Lower lobe of right lung (tissue), 2 donors: ENCODE data around the gene SH3PXD2A. TPM values are rescaled to one million over a fixed set of nuclear protein-coding genes. Genes with fewer than 3 reads are reported as not detected.

Experiments used
- ATAC-seq, 2 donors: fragments of 200-7000 bp; cut with Tn5 transposase; one replicate each; pipeline ENCODE4 v1.9.1; 2020 to 2022; ENCODE audit warnings: mild to moderate bottlenecking in 2 of 2, moderate library complexity in 2 of 2
- DNase-seq: peaks from one replicate; pipeline ENCODE4 v3.0.0-alpha.2; 2020
- H3K27ac ChIP-seq: fragments of 200-600 bp; one replicate; pipeline ENCODE4 v1.8.0; 2022
- H3K27me3 ChIP-seq: fragments of 200-600 bp; one replicate; pipeline ENCODE4 v1.8.0; 2022; ENCODE audit warnings: low read depth
- H3K36me3 ChIP-seq: fragments of 200-600 bp; one replicate; pipeline ENCODE4 v1.8.0; 2022; ENCODE audit warnings: mild to moderate bottlenecking
- H3K4me1 ChIP-seq: fragments of 200-600 bp; one replicate; pipeline ENCODE4 v1.8.0; 2022
- H3K4me3 ChIP-seq: fragments of 200-600 bp; one replicate; pipeline ENCODE4 v1.8.0; 2022; ENCODE audit warnings: mild to moderate bottlenecking
- H3K9me3 ChIP-seq: fragments of 200-600 bp; one replicate; pipeline ENCODE4 v1.8.0; 2022
- intact Hi-C: fragments of 100-400 bp; cut with DNase I; formaldehyde crosslinking; loops from one replicate; pipeline ENCODE4 v1.11.0; 2022
- total RNA-seq: library from RNA; stranded (reverse); fragmentation: NEBNext Ultra II Directional; extraction: Animal tissue kit (Norgen Biotek cat#: 25700); gene quantifications from one replicate; pipeline ENCODE4 v1.2.1, GENCODE V29; 2021
- TF ChIP-seq, protein P1 (sequence below): fragments of 200-600 bp; IDR thresholded peaks from one replicate; pipeline ENCODE4 v1.8.0; 2022; ENCODE audit warnings: antibody characterized with exemption, mild to moderate bottlenecking
- donor health status: DM: no; HTN: yes; CAD: no; lungs with severe emphysema.

The SH3PXD2A gene
- total RNA-seq, 1 donor from 2014 or later: 34.8 TPM

DNA sequence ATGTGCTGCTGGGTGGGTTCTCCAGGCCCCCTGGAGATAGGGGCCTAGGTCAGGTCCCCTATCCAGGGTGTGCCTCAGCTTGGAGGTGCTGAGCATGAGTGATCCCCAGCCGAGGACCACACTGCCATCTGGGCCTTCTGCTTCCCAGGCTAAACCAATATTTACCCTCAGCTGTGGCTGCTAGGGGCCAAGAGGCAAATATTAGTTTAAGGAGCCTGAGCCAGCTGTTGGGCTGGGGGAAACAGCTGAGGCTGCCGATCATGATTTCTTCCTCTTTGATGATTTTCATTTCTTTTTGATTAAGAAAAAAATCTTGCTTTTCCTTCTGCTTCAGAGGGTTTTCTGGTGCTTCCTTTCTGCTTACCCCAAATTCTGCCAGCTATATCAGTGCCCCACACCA, 278.5 kb downstream of the SH3PXD2A start:
- TF ChIP-seq, protein P1, sequence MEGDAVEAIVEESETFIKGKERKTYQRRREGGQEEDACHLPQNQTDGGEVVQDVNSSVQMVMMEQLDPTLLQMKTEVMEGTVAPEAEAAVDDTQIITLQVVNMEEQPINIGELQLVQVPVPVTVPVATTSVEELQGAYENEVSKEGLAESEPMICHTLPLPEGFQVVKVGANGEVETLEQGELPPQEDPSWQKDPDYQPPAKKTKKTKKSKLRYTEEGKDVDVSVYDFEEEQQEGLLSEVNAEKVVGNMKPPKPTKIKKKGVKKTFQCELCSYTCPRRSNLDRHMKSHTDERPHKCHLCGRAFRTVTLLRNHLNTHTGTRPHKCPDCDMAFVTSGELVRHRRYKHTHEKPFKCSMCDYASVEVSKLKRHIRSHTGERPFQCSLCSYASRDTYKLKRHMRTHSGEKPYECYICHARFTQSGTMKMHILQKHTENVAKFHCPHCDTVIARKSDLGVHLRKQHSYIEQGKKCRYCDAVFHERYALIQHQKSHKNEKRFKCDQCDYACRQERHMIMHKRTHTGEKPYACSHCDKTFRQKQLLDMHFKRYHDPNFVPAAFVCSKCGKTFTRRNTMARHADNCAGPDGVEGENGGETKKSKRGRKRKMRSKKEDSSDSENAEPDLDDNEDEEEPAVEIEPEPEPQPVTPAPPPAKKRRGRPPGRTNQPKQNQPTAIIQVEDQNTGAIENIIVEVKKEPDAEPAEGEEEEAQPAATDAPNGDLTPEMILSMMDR: no peak
- DNase-seq: no peak
- no peaks in the 10 kb centered on the region for H3K36me3 ChIP-seq
- ATAC-seq: no peak
- H3K27me3 ChIP-seq: no peaks in the 10 kb centered on the region
- no peaks in the 10 kb centered on the region for H3K4me1 ChIP-seq
- H3K9me3 ChIP-seq: no peaks in the 10 kb centered on the region
- no peak overlapping the region for H3K27ac ChIP-seq
- intact Hi-C loops: no loop called here
- no peak overlapping the region for H3K4me3 ChIP-seq

DNA sequence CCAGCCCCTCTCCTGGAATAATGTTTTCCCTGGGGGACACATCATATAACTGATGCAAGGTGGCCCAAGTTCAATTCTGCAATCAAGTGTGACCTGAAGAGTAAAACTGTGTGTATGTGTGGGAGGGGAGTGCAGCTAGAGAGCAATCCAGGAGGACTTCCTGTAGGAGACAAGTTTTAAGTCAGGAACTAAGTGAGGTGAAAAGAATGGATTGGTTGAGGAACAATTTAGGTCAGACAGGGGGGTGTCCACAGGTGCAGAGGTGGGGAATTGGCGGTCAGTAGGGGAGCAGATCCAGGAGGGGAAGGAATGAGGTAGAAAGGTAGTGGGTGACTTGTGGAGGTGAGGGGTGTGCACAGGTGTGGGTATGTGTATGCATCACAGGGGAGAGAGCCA, 279.3 kb downstream of the SH3PXD2A start:
- no peak overlapping the region for H3K27ac ChIP-seq
- H3K4me1 ChIP-seq: no peaks in the 10 kb centered on the region
- no peak overlapping the region for H3K4me3 ChIP-seq
- no peak for ATAC-seq
- H3K36me3 ChIP-seq: no peaks in the 10 kb centered on the region
- H3K9me3 ChIP-seq: no peaks in the 10 kb centered on the region
- no peak for DNase-seq
- no peaks in the 10 kb centered on the region for H3K27me3 ChIP-seq
- intact Hi-C loops: no loop called here
- TF ChIP-seq, protein P1: no peak

DNA sequence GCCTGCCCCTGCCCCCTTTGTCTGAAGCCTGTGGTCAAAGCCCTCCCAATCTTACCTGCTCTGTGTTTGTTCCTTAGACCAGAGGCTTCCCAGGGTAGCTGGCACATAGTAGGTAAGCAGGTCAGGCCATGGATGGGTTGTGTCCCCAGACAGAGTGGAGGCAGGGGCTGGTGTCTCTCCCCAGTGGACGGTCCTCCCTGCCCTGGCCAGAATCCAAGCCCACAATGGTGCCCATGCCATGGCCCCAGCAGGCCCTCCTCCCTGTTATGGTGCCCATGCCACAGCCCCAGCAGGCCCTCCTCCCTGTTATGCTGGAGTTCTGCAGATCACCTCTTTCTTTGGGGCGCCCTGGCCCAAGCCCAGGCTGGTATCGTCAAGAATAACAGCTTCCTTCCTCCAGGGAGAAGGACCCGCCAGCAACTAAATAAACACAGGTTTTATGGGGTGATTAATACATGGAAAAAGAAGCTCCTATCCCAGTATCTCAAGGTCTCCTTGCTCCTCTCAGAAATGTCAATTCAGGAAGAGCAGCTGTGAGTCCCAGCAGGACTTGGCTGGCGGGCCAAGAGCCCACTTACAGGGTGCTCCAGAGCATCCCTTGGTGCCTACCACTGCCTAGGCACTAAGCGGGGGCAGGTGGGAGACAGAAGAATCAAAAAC, 279.8 kb downstream of the SH3PXD2A start:
- Histone ChIP-seq H3K9me3 (no peaks in the 10 kb centered on the region), H3K36me3 (no peaks in the 10 kb centered on the region), H3K4me1 (no peaks in the 10 kb centered on the region), H3K27ac (no peak overlapping the region), H3K27me3 (no peaks in the 10 kb centered on the region), H3K4me3 (no peak overlapping the region)
- ATAC-seq (no peak), DNase-seq (no peak)
- TF ChIP-seq, protein P1: no peak
- intact Hi-C loops: no loop called here

DNA sequence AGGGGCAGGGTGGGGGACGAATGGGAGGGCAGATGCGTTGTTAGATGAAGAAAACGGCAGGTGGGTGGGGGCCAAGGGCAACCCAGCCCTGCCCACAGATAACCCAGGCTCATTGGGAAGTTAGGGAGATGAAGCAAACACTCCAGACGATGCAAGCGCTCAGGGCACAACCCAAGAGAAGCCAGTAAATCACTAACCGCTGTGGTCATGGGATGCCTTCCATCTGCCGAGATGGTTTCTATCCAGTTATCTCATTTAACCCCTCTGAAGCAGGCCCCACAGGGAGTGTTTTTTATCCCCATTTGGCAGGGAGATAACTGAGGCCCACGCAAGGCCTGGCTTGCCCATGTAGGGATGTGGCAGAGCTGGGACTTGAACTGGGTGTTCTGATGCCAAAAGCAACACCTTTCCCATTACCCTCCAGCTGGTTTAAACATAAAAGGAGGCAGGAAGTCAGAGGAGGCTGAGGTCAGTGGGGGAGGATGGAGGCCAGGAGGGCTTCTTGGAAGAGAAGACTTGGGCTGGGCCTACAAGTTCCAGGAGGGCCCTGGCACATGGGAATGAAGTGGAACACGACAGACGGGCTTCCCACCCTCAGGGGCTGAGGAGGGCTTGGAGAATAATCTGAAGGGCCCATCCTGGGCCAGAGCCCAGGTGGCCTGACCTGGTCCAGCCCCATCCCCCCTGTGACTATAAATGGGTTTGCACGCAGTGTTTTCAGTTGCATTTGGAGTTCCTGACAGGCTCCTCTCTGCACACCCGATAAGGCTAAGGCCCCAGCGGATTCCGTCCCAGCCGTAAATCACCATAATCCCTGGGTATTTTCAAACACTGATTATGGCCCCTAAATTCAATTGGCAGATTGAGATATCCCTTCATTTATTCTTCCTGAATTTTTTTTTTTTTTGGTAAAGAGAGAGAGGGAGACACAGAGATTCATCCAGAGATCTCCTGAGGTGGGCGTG, 281.0 kb downstream of the SH3PXD2A start:
- intact Hi-C loops: no loop called here
- Histone ChIP-seq H3K27me3 (no peaks in the 10 kb centered on the region), H3K27ac (no peak overlapping the region), H3K4me3 (no peak overlapping the region), H3K4me1 (no peaks in the 10 kb centered on the region), H3K36me3 (no peaks in the 10 kb centered on the region), H3K9me3 (no peaks in the 10 kb centered on the region)
- TF ChIP-seq, protein P1: no peak
- DNase-seq (no peak), ATAC-seq (no peak)

DNA sequence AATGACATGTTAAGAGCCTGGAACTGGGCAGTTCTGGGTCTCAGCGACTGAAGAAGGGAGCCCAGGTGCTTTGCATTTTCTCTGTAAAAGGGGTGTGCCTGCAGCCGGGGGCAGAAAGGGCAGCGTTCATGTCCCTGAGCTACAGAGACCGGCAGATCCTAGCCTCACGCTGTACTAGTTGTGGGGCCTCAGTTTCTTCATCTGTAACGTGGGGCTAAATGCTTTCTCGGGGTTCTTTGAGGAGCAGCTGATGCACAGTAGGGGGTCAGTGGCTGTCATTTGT, 282.2 kb downstream of the SH3PXD2A start:
- no peaks in the 10 kb centered on the region for H3K4me1 ChIP-seq
- H3K4me3 ChIP-seq: no peak overlapping the region
- H3K27me3 ChIP-seq: no peaks in the 10 kb centered on the region
- H3K36me3 ChIP-seq: no peaks in the 10 kb centered on the region
- no peaks in the 10 kb centered on the region for H3K9me3 ChIP-seq
- H3K27ac ChIP-seq: no peak overlapping the region
- ATAC-seq (no peak), DNase-seq (no peak)
- intact Hi-C loops: no loop called here
- TF ChIP-seq, protein P1: no peak
